D341Med (cell line): ENCODE results near the gene HCK.
A peak's percentile ranks its signal among the peaks of the same experiment; 100 is the strongest.

ENCODE experiments used
- DNase-seq: peaks from one replicate; pipeline ENCODE4 v3.0.0; 2012; ENCODE audit warnings: low spot score

HCK gene

DNA sequence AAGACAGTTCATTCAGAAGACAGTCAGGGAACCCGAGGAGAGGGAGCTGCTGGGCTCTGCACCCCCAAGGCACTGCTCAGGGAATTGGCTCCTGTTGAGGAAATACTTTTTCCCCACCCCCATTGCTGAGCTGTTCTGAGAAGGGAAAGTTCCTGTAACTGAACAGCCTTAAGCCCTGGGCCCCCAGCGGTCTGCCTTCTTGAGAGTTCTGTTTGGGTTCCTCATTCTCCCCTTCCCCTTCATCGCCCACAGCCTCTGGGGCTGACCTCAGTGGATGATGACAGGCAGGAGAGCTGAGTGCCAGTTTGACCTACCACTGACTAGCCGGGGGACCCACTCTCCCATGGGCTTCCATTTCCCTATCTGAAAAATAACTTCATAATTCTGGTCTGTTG, 10.7 kb downstream of the HCK start:
- DNase-seq, result no peak

DNA sequence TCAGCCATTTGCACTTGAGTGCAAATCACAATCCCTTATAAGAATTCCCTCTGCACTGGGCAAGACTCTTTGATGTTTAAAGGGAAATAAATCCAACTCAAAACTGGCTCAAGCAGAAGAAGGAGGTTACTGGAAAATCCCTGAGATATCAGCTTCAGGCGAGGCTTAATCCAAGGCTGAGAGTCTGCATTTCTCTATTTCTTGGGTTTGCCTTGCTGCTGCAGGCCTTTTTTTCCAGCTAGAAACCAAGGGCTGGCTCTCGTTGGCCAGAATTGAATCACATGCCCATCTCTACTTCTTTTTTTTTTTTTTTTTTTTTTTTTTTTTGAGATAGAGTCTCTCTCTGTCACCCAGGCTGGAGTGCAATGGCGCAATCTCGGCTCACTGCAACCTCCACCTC, 11.7 kb downstream of the HCK start:
- no peak for DNase-seq

DNA sequence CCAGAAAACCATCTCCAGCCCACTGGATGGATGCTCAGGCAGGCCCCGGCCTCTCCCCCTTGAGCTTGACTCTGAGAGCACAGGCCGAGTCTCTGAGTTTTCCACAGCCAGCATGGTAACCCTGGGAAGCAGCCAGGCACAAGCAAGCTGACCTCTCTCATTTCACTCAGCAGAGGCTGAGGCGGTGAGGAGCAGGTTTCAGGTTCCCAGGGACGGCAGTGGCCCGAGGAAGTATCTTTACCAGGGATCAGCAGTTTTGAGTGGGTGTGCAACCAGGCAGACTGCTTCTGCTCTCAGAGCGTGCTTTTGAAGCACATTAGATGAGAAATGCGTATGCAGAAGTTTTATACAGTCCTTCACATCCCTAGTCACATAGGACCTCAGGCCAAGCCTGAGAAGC, 12.6 kb downstream of the HCK start:
- no peak for DNase-seq

DNA sequence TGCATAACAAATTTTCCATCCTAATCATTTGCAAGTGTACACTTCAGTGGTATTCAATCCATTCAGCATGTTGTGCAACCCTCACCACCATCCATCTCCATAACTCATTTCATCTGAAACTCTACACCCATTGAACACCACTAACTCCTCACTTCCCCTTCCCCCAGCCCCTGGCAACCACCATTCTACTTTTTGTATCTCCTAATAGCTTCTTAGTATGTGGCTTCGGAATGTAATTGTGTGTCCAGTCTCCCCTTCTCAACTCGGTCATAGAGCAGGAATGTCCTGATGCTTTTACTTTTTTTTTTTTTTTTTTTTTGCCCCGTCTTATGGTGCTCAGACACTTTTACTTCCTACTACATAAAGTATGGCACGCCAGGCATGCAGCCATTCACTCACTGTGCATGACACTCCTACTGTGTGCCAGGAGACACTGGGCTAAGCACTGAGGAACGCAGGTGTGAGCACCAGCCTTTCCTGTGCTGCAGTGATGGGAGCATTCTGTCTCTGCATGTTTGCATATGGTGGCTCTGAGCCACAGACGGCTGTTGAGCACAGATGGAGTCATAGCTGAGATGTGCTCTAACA, 15.3 kb downstream of the HCK start:
- DNase-seq, result no peak

DNA sequence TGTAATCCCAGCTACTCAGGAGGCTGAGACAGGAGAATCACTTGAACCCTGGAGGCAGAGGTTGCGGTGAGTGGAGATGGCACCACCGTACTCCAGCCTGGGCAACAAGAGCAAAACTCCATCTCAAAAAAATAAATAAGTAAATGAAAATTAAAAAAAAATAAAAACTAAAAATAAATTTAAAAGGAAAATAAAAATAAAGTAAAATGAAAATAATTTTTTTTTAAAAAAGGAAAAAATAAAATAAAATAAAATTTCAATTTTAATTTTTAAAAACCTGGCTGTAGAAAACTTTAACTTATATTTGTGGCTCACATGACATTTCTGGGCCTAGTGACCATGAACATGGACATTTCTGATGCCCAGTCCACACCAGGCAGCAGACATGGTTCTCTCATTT, 16.1 kb downstream of the HCK start:
- no peak for DNase-seq

DNA sequence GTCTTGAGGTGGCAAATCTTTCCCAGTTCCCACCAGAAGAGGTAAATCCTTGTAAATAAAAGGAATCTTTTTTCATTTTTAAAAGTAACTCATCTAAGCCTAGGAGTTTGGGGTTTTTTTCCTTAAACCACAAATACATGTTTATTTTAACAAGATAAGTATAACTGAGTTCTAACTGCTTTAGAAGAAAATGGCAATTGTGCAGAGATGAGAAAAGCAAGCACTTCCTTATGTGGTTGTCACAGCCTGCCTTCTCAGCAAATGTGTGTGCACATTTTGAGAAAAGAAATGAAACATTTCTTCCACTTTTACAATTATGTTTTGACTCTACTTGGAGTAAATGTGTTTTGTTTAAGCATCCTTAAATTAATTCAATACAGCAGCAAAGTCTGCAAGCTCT, 17.7 kb downstream of the HCK start:
- DNase-seq, result no peak

DNA sequence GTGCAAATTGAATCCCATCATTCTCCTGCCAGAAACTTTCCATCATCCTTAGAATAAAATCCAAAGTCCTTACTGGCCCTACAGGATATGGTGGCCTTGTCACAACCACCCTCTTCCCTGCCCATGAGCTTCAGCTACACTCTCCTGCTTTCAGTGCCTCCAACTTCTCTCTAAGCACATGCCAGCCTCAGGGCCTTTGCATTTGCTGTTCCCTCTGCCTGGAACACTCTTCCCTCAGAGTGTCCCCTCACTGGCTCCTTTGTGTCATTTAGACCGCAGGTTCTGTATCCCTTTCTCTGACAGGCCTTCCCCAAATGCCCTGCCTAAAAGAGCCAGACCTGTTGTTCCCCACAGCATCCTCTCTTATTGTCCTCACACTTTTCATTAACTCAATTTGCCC, 18.2 kb downstream of the HCK start:
- no peak for DNase-seq

DNA sequence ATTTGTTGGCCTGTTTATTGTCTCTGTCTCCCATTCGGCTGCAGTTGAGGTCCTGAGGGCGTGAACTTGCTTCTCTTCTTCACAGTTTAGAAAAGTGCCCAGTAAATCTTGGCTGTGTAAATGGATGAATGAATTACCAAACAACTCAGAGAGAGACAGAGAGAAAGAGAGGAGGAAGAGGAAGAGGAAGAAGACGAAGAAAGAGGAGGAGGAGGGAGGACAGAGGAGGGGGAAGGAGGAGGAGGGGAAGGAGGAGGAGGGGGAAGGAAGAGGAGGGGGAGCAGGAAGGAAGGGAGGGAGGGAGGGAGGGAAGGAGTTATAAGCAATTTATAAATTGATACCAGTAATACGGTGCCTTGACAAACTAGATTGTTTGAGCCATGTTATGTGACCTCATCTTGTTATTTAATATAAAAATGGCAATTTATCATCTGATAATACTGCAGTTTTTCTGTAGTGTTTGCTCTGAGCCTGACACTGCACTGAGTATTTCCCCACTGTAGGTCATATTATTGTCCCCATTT, 18.7 kb downstream of the HCK start:
- no peak for DNase-seq

DNA sequence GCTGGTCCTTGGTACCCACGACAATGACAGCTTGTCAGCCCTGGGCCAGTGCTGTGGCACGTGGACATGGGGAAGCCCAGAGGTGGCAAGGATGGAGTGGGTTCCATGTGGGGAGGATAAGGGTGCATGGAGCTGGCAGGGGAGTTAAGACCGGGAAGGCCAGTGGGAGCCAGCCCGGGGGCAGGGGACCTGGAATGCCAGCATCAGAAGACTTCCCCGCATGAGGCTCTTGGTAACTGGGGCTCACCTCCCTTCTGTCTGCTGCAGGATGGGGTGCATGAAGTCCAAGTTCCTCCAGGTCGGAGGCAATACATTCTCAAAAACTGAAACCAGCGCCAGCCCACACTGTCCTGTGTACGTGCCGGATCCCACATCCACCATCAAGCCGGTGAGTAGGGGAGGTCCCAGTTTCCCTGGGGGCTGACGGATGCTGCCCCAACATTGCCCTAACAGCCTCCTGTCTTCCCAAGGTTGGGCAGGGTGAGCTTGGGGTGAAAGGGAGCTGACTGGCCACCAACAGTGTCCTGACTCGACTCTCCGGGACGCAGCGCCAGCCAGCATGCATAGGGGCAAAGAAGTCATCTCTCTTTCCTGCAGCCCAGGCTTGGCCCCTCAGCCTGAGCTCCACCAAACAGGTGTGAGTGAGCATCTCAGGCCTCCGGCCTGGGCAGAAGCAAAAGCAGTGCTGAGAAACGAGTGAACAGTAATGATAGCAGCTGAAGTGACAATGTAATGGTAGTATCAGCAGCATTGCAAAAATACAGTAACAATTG, 19.5 kb downstream of the HCK start:
- no peak for DNase-seq

DNA sequence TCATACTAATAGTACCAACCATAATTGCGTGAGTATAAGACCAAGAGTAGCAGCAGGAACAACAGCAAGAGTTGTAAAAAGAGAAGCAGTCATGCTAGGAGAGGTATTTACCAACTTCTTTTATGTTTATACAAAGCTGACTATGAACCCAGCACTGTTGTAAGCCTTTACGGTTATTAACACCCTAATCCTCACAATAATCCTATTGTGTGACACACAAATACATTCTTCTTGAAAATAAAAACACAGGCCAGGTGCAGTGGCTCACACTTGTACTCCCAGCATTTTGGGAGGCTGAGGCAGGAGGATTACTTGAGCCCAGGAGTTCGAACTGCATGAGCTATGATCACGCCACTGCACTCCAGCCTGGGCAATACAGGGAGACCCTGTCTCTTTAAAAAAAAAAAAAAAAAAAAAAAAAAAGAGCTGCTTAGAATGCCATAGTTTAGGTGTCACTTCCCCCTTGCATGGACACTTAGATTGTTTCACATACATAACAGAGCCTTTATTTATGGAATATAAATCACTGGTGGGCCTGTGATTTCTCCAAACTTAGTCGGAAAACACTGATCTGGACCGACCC, 20.2 kb downstream of the HCK start:
- no peak for DNase-seq

DNA sequence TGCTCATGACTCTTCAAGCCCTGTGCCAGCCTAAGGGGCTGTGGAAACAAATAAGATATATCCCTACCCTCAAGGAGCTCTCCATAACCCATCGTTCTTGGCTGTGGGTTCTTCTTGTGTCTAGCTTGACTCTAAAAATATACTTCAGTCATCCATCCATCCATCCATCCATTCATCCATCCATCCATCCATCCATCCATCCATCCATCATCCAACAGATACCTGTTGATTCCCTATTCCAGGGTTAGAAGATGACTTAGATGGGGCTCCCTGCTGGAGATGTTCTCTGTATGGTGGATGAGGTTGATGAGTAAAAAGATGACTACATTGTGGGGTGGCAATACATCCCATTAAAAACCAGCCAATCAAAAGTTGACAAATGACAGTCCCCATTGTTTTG, 23.5 kb downstream of the HCK start:
- DNase-seq, result no peak

DNA sequence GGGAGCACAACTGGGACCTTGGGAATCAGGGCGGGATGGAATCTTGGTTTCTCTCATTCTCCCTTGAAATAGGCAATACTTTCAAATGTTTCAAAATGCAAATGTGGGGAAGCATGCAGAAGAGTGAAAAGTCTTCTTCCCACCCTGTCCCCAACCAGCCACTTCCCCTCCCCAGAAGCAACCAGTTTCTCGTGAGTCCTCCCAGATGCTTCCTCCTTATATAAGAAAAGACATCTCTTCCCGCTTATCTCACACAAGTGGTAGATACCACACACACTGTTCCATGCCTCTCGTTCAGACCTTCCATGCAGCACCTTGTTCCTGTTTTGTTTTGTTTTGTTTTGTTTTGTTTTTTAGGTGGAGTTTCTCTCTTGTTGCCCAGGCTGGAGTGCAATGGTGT, 25.1 kb downstream of the HCK start:
- DNase-seq, result no peak

DNA sequence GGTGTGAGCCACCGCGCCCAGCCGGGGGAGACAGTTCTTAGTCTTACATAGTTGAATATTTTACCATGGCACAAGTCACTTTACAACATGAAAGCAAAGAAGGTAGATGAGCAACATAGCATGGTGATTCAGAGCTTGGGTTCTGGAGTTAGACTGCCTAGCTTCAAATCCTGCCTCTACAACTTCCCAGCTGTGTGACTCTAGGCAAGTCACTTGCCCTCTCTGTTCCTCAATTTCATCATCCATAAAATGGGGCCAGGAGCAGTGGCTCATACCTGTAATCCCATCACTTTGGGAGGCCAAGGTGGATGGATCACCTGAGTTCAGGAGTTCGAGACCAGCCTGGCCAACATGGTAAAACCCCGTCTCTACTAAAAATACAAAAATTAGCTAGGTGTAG, 26.3 kb downstream of the HCK start:
- DNase-seq, result no peak

DNA sequence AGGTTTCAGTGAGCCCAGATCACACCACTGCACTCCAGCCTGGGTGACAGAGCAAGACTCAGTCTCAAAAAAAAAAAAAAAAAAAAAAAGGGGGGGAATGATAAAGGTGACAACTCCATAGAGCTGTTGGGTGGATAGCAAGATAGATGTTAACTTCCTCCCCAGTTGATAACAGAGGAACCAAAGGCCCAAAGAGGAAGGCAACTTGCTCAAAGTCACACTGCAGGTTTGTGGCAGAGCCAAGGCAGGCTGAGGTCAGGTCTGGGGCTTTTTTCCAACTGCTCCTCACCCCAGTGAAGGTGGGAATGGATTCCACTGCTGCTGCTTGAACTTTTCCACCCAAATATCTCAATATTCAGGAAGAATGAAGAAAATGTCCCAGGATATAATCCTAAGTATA, 26.7 kb downstream of the HCK start:
- no peak for DNase-seq

DNA sequence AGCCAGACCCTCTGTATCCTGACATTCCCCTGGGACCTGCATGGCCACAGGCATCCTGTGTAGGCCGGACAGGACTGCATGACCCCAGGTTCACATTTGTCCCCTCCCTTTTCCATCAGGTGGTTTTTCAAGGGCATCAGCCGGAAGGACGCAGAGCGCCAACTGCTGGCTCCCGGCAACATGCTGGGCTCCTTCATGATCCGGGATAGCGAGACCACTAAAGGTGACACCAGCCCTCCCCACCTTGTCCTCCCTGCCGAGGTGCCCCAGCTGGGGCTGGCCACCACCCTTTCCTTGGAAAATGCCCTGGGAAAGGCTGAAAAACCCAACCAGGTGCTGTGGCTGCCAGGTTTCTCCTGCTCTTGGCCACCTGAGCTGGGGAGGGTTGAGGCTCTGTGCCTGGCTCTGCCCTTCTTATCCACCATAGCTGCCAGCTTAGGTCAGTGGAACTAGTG, 27.6 kb downstream of the HCK start:
- no peak for DNase-seq

DNA sequence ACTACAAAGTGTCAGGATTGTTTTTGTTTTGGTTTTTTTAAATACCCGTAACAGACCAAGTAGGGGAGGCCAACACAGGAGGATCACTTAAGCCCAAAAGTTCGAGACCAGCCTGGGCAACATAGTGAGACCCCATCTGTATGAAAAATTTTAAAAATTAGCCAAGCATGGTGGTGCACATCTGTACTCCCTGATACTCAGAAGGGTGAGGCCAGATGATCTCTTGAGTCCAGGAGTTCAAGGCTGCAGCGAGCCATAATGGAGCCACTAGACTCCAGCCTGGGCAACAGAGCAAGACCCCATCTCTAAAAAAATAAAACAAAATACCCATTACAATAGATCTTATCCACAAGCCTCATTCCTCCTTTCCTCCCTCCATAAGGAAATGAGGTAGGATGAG, 28.7 kb downstream of the HCK start:
- DNase-seq, result no peak

DNA sequence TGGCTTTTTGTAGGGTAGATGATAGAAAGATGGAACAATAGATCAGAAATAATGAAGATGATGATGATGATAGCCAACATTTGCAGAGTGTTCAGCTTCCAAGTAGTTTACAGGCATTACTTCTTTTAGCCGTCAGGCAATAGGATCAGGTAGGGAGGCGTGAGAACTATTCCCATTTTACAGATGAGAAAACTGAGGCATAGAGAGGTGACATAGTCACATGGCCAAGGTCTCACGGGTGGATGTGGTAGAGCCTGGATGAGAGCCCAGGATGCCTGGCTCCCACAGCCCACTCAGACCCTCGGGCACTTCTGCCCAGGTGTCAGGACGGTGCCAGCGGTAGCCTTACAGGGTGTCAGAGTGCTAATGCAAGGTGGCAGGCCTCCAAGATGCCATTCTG, 31.4 kb downstream of the HCK start:
- no peak for DNase-seq

DNA sequence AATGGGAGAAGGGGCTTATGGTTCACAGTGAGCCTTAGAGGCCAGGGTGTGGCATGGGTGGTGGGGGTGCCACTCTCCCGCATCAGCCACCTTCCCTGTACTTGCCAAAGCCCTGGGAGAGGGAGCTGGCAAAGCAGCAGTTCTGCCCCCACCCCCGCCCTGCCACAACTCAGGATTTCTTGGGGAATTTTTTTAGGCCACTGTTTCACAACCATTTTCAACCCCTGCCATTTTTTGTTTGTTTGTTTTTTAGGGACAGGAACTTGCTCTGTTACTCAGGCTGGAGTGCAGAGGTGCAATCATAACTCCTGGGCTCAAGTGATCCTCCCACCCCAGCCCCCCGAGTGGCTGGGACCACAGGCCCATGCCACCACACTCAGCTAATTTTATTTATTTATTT, 35.0 kb downstream of the HCK start:
- no peak for DNase-seq

DNA sequence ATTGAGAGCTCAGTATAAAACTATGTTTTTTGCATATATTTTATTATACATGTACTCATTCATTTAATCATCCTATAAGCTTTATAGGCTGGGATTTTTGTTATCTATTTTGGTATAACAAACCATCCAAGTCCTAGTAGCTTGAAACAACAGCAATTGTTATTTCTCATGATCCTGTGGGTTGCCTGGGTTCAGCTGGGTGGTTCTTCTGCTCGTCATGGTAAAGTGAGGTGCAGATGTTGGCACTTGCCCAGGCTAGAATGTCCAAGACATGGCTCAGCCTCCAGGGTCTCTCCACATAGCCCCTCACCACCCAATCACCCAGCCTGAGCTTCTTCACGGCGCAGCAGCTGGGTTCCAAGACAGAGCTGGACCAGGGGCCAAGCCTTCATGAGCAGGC, 36.7 kb downstream of the HCK start:
- DNase-seq, result no peak

DNA sequence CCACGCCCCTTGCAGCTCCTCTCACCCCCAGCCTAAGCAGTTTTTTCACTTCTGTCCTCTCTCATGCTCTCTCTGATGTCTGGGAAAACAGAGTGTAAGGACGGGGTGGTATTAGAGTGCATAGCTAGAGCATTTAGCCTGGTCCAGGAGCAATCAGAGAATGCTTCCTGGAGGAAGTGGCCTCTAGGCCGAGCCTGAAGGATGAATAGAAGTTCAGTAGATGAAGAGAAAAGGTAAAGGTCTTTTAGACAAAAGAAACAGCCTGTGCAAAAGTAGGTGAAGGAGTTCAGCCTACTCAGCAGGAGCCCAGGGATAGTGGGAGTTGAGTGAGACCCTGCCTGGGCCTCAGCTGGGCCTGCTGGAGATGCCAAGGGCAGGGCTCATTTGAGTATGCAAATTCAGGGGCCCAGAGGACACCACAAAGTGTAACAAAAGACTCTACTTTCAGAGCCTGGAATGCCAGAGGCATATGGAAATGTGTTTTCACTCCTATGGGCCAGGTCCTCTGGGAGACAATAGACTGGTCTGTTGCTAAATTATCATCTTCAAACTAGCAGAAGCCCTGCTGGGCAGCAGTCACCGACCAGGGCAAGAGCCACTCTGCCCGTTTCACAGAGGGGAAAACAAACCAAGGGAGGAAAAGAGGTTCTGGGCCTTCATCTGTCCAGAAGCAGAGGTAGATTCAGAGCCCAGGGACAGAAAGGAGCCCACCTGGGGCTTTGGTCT, 37.8 kb downstream of the HCK start:
- DNase-seq, result no peak

DNA sequence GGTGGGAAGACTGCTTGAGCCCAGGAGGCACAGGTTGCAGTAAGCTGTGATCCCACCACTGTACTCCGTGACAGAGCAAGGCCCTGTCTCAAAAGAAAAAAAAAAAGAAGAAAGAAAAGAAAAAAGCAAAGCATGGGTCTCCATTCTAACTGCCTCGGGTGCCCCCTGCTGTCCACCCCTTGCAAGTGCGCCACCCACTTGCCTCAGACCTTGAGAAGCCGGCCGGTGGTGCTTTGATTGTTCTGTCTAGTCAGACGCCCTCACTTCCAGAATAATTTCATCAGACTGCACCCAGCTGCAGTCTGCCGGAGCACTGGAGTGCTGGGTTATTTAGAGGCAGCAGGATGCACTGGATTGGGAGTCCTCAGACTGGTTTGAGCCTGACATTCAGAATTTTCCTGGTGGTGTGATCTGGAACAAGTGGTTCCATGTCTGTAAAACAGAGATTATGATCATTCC, 39.9 kb downstream of the HCK start:
- DNase-seq, result peak; percentile 87

DNA sequence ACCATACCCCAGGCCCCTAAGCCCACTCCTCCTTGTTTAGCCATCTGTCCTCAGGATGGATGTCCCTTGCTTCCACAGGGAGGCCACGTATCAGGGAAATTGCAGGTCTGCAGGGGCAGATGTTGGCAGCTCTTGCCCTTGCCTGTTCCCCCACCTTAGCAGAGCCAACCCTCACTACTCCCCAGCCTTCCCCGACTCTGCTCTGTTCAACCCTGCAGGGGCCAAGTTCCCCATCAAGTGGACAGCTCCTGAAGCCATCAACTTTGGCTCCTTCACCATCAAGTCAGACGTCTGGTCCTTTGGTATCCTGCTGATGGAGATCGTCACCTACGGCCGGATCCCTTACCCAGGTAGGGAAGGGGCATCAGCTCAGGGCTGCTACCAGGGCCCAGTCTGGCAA, 46.7 kb downstream of the HCK start:
- DNase-seq, result no peak
